Vagina (tissue), 2 donors: ENCODE measurements around the gene RAD17. TPM values are rescaled to one million over a fixed set of nuclear protein-coding genes. Genes with fewer than 3 reads are reported as not detected.

ENCODE experiments used
- DNase-seq, 2 donors: peaks; one replicate each; pipeline ENCODE4 v3.0.0-alpha.2; 2017; ENCODE audit errors: extremely low spot score in 2 of 2
- H3K27ac ChIP-seq: fragments of 200-600 bp; sonication (generic); one replicate; pipeline ENCODE4 v1.5.1; 2019
- H3K27me3 ChIP-seq: fragments of 200-600 bp; sonication (generic); one replicate; pipeline ENCODE4 v1.5.1; 2019
- H3K36me3 ChIP-seq, 2 donors: fragments of 200-600 bp; sonication (generic); one replicate each; pipeline ENCODE4 v1.5.1; 2017 to 2019
- H3K4me1 ChIP-seq: fragments of 200-600 bp; sonication (generic); one replicate; pipeline ENCODE4 v1.5.1; 2019
- H3K4me3 ChIP-seq, 2 donors: fragments of 200-600 bp; sonication (generic); 1 replicate in 1 of 2; 2 replicates in 1 of 2; pipeline ENCODE4 v1.5.1; 2016 to 2019
- H3K9me3 ChIP-seq: fragments of 200-600 bp; sonication (generic); one replicate; pipeline ENCODE4 v1.5.1; 2019
- POLR2A ChIP-seq, 2 donors: fragments of 450-650 bp; IDR thresholded peaks; one replicate each; pipeline ENCODE4 v1.6.1; 2017; ENCODE audit warnings: antibody characterized with exemption in 2 of 2, mild to moderate bottlenecking in 2 of 2, moderate library complexity in 2 of 2
- POLR2AphosphoS5 ChIP-seq, 2 donors: sonication (generic); formaldehyde crosslinking; IDR thresholded peaks; one replicate each; pipeline ENCODE4 v1.9.0; 2017; ENCODE audit warnings: antibody characterized with exemption in 2 of 2, mild to moderate bottlenecking in 2 of 2, low read depth in 1 of 2; ENCODE audit not compliant: insufficient read depth in 1 of 2
- intact Hi-C: fragments of 100-400 bp; cut with DNase I; formaldehyde crosslinking; loops from one replicate; pipeline ENCODE4 v1.15.1; 2023
- total RNA-seq: library from RNA; depleted of rRNA; stranded (reverse); fragments of >200 nt; gene quantifications from one replicate; pipeline ENCODE4 v1.2.3, GENCODE V29; 2016
- TF ChIP-seq, protein P1 (sequence below), 3 experiments: fragments of 450-650 bp in 2 of 3; fragments of 200-600 bp in 1 of 3; sonication (generic) in 1 of 3; IDR thresholded peaks; one replicate each; pipeline ENCODE4 v1.5.1; 2017 to 2019; ENCODE audit warnings: antibody characterized with exemption in 3 of 3, mild to moderate bottlenecking in 2 of 3, moderate library complexity in 2 of 3

Gene RAD17
- total RNA-seq, 1 donor from 2014 or later: 17.2 TPM

GRCh38 chr5:69404659-69405330, 35.2 kb downstream of the RAD17 start:
- TF ChIP-seq POLR2AphosphoS5 (IDR thresholded peaks at IDR 0.05; ENCODE audit: insufficient read depth in 1 of 2, low read depth in 1 of 2): no peak
- TF ChIP-seq, protein P1, sequence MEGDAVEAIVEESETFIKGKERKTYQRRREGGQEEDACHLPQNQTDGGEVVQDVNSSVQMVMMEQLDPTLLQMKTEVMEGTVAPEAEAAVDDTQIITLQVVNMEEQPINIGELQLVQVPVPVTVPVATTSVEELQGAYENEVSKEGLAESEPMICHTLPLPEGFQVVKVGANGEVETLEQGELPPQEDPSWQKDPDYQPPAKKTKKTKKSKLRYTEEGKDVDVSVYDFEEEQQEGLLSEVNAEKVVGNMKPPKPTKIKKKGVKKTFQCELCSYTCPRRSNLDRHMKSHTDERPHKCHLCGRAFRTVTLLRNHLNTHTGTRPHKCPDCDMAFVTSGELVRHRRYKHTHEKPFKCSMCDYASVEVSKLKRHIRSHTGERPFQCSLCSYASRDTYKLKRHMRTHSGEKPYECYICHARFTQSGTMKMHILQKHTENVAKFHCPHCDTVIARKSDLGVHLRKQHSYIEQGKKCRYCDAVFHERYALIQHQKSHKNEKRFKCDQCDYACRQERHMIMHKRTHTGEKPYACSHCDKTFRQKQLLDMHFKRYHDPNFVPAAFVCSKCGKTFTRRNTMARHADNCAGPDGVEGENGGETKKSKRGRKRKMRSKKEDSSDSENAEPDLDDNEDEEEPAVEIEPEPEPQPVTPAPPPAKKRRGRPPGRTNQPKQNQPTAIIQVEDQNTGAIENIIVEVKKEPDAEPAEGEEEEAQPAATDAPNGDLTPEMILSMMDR (IDR thresholded peaks at IDR 0.05): no peak
- DNase-seq: no peak

DNA sequence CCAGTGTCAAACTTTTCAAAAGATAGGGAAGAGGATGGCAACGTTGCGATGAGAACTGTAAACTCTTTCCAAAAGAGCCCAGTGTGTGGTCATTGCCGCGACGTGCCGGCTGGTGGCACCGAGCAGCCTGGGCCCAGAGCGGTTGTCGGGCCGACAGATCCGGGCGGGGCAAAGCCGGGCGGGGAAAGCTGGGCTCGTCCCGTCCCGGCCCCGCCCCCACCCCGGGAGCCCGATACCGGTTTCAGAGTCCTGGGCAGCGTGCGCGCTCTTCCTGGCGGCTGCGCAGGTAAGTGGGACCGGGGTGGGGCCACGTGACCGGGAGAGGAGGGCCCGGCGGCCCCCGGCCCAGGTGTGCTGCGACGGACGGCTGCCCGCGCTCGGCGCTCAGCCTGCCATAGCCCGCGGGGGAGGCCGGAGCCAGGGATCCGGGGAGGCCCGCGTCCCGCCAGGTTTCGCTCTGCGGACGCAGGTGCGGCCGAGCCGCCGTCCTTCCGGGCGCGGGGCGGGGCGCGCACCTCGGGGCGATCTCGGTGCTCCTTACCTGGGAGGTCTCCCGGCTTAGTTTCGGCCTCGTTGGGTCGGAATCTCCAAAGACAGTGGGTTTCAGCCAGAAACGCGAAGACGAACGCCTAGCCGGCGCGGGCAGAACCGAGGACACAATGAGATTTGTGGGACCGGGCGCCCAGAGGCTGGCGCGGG, 45.4 kb downstream of the RAD17 start, which contains the start of gene MARVELD2:
Gene MARVELD2, plus strand, starts transcription at position 232 of the 699 bp plus-strand sequence. CDS start 4,270 bp downstream, outside the sequence.
- DNase-seq: no peak
- peak within 1 kb of the TSS; percentile 47 to 82 for H3K4me3 ChIP-seq
- H3K4me1 ChIP-seq: peaks cover 9% of the 10 kb centered on the region
- intact Hi-C loops: no loop called here
- H3K36me3 ChIP-seq: peaks cover 0 to 18% of the 10 kb centered on the region in 2 donors
- no peaks in the 10 kb centered on the region for H3K9me3 ChIP-seq
- no peaks in the 10 kb centered on the region for H3K27me3 ChIP-seq
- H3K27ac ChIP-seq: peak within 1 kb of the TSS; percentile 47
- TF ChIP-seq POLR2AphosphoS5 (IDR thresholded peaks at IDR 0.05; ENCODE audit: insufficient read depth in 1 of 2, low read depth in 1 of 2) (peak; percentile 22 to 23), POLR2A (IDR thresholded peaks at IDR 0.05) (no peak)

More at GRCh38 chr5:69404659-69405330, 35.2 kb downstream of the RAD17 start:
- Histone ChIP-seq H3K36me3 (peaks cover 0 to 21% of the 10 kb centered on the region in 2 donors), H3K27ac (no peak overlapping the region), H3K27me3 (no peaks in the 10 kb centered on the region), H3K9me3 (no peaks in the 10 kb centered on the region), H3K4me3 (no peak overlapping the region), H3K4me1 (no peaks in the 10 kb centered on the region)
- intact Hi-C loops: no loop called here

DNA sequence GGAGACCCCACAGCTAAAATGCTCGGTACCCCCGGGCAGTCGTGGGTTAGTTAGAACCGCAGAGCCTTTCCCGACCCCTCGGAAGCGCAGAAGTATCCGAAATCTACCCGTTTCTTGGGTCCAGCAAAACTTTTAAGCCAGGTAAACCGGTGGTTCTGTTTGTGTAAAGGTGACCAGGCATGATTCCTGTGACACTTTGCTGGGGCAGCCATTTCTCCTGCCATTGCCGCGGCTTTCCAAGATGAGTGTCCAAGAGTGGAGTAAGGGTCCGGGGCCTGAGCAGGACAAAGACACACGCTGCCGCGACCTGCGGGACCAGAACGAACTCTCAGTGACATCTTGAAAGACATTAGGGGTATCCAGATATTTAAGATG, 46.0 kb downstream of the RAD17 start:
- H3K36me3 ChIP-seq: peaks cover 0 to 18% of the 10 kb centered on the region in 2 donors
- H3K4me1 ChIP-seq: peaks cover 9% of the 10 kb centered on the region
- no peak for TF ChIP-seq POLR2A (IDR thresholded peaks at IDR 0.05)
- no peak for TF ChIP-seq POLR2AphosphoS5 (IDR thresholded peaks at IDR 0.05; ENCODE audit: insufficient read depth in 1 of 2, low read depth in 1 of 2)
- TF ChIP-seq, protein P1 (IDR thresholded peaks at IDR 0.05): no peak
- peak overlapping the region; percentile 47 for H3K27ac ChIP-seq
- intact Hi-C loops: no loop called here
- H3K9me3 ChIP-seq: no peaks in the 10 kb centered on the region
- H3K4me3 ChIP-seq: peak overlapping the region; percentile 47 to 82
- DNase-seq: no peak
- H3K27me3 ChIP-seq: no peaks in the 10 kb centered on the region

DNA sequence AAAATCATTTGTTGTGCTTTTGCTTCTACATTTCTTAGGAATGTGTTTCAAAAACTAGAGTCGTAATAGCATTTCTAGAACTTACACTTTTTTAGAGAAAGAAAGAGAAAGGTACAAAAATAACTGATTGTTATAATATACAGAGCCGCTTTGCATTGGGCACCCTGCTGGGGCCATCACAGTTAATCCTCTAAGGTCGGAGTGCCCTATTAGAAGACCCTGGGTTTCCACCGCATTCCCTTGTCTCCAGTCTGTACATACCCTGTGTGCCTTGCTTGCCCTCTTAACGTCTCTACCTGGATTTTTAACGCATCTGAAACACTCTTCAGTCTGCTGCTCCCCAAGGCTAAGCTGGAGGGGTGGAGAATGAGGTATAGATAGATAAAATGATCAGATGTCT, 46.6 kb downstream of the RAD17 start:
- Histone ChIP-seq H3K9me3 (no peaks in the 10 kb centered on the region), H3K27ac (no peak overlapping the region), H3K4me3 (peak overlapping the region in 1 of 2 donors; percentile 82), H3K27me3 (no peaks in the 10 kb centered on the region), H3K4me1 (peaks cover 9% of the 10 kb centered on the region), H3K36me3 (peaks cover 0 to 17% of the 10 kb centered on the region in 2 donors)
- intact Hi-C loops: no loop called here
- TF ChIP-seq POLR2A (IDR thresholded peaks at IDR 0.05): no peak
- DNase-seq: no peak

DNA sequence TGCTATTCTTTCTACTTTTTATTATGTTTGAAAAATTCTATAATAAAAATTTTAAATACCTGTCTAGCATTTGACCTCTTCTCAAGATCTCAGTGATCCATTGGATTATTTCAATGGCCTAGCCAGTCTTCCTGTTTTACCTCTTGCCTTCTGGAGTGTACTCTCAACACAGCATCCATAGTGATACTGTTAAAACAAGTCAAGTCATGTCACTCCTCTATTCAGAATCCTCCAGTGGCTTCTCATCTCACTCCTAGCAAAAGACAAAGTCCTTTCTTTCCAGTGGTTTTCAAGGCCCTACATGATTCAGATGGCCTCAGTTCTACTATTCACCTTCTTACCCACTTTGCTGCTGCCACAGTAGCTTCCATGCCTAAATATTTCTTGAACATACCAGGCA, 47.1 kb downstream of the RAD17 start:
- Histone ChIP-seq H3K4me3 (no peak overlapping the region), H3K36me3 (peaks cover 0 to 11% of the 10 kb centered on the region in 2 donors), H3K4me1 (peaks cover 9% of the 10 kb centered on the region), H3K27me3 (no peaks in the 10 kb centered on the region), H3K27ac (no peak overlapping the region), H3K9me3 (no peaks in the 10 kb centered on the region)
- DNase-seq: no peak
- TF ChIP-seq, protein P1 (IDR thresholded peaks at IDR 0.05): no peak
- no peak for TF ChIP-seq POLR2AphosphoS5 (IDR thresholded peaks at IDR 0.05; ENCODE audit: insufficient read depth in 1 of 2, low read depth in 1 of 2)
- no peak for TF ChIP-seq POLR2A (IDR thresholded peaks at IDR 0.05)
- intact Hi-C loops: no loop called here

DNA sequence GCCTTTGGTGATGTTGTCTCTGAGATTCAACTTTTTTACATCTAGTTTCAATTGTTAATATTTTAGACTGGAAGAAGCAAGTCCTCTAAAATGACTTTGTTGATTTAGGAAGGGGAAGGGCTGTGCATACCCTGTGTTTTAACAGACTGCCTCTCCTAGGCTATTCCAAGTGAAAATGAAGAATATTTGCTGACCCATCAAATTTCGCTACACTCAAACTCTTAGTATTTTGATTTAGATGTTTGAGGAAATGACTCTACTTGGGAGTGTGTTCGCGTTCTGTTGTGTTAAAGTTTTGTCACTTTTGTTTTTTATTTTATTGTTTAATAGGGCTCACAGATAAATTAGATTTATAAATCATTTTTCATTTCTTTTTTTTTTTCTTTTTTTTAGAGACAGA, 48.9 kb downstream of the RAD17 start:
- Histone ChIP-seq H3K4me1 (peaks cover 9% of the 10 kb centered on the region), H3K27me3 (no peaks in the 10 kb centered on the region), H3K4me3 (no peak overlapping the region), H3K27ac (no peak overlapping the region), H3K36me3 (peaks cover 0 to 8% of the 10 kb centered on the region in 2 donors), H3K9me3 (no peaks in the 10 kb centered on the region)
- TF ChIP-seq POLR2AphosphoS5 (IDR thresholded peaks at IDR 0.05; ENCODE audit: insufficient read depth in 1 of 2, low read depth in 1 of 2): no peak
- TF ChIP-seq, protein P1 (IDR thresholded peaks at IDR 0.05): no peak
- no peak for TF ChIP-seq POLR2A (IDR thresholded peaks at IDR 0.05)
- DNase-seq: no peak
- intact Hi-C loops: no loop called here
